ENCODE results near the gene ZNG1C.
"Not testable (repeated sequence)": the region's sequence is repeated elsewhere in the genome, so short reads cannot be mapped to it uniquely, and the experiment has no call there.

ZNG1C gene

GRCh38 chr9:68343242-68343641 is 101.5 kb downstream of the ZNG1C start:
- not testable (repeated sequence) for DNase-seq (ENCODE audit: low spot score)

GRCh38 chr9:68343992-68344391 is 102.2 kb downstream of the ZNG1C start:
- DNase-seq (ENCODE audit: low spot score) = not testable (repeated sequence)

Measured in hematopoietic multipotent progenitor cell treated with erythropoietin and hydrocortisone succinate and interleukin-3 and kit ligand, for 17 days (in vitro differentiated cells).